PC-9 (cell line): ENCODE results near the gene ALOXE3. TPM values are rescaled to one million over a fixed set of nuclear protein-coding genes. Genes with fewer than 3 reads are reported as not detected.

Source experiments
- BruUV-seq: library from RNA; stranded (reverse); fragments of 400-500 nt; replicated peaks from 2 replicates; lab custom pipeline; 2021; lab: Mats Ljungman, UMichigan
- CTCF ChIA-PET: fragments of 300-600 bp; sonication (Branson Sonifier 250); formaldehyde crosslinking; loops from one replicate; lab custom pipeline; 2022; ENCODE audit warnings: antibody characterized with exemption; lab: Charles Lee
- POLR2A ChIA-PET: fragments of 300-600 bp; sonication (Branson Sonifier 250); formaldehyde crosslinking; loops from one replicate; lab custom pipeline; 2022; ENCODE audit warnings: antibody characterized with exemption; ENCODE audit not compliant: unreplicated experiment; lab: Charles Lee
- DNase-seq, 2 experiments: peaks; one replicate each; pipeline versions ENCODE4 v3.0.0 to v3.0.0-alpha.2; 2015 to 2022; ENCODE audit warnings: mixed read lengths in 1 of 2
- H2AFZ ChIP-seq: fragments of 200-600 bp; sonication (generic); 2 replicates; pipeline ENCODE4 v1.8.1; 2017; ENCODE audit warnings: antibody characterized with exemption
- H3F3A ChIP-seq: fragments of 200-600 bp; sonication (generic); 2 replicates; pipeline ENCODE4 v1.8.1; 2017; ENCODE audit warnings: antibody characterized with exemption, mild to moderate bottlenecking, low read depth; ENCODE audit not compliant: insufficient read depth
- H3K27ac ChIP-seq: fragments of 200-600 bp; sonication (generic); 2 replicates; pipeline ENCODE4 v1.6.1; 2016; ENCODE audit warnings: mixed run types
- H3K27me3 ChIP-seq: fragments of 200-600 bp; sonication (generic); 2 replicates; pipeline ENCODE4 v1.6.1; 2016; ENCODE audit warnings: low read depth, mixed run types; ENCODE audit not compliant: insufficient read depth
- H3K36me3 ChIP-seq: fragments of 200-600 bp; sonication (generic); 2 replicates; pipeline ENCODE4 v1.6.1; 2016; ENCODE audit warnings: low read depth, mixed run types
- H3K4me1 ChIP-seq: fragments of 200-600 bp; sonication (generic); replicated peaks from 2 replicates; pipeline ENCODE4 v1.6.1; 2016; ENCODE audit warnings: mixed run types; ENCODE audit not compliant: insufficient read depth
- H3K4me2 ChIP-seq: fragments of 200-600 bp; sonication (generic); 2 replicates; pipeline ENCODE4 v1.6.1; 2017; ENCODE audit warnings: mixed run types
- H3K4me3 ChIP-seq: fragments of 200-600 bp; sonication (generic); 2 replicates; pipeline ENCODE4 v1.6.1; 2016; ENCODE audit warnings: mixed run types
- H3K79me2 ChIP-seq: fragments of 200-600 bp; sonication (generic); 2 replicates; pipeline ENCODE4 v1.6.1; 2017; ENCODE audit warnings: low read depth, mixed run types
- H3K9me2 ChIP-seq: fragments of 200-600 bp; sonication (generic); 2 replicates; pipeline ENCODE4 v1.8.1; 2017; ENCODE audit warnings: mild to moderate bottlenecking; ENCODE audit not compliant: insufficient read depth
- H3K9me3 ChIP-seq: fragments of 200-600 bp; sonication (generic); 2 replicates; pipeline ENCODE4 v1.8.1; 2016; ENCODE audit warnings: low read depth; ENCODE audit not compliant: insufficient read depth
- H4K20me1 ChIP-seq: fragments of 200-600 bp; sonication (generic); 2 replicates; pipeline ENCODE4 v1.8.1; 2017; ENCODE audit not compliant: insufficient read depth
- CTCF ChIP-seq: fragments of 200-600 bp; sonication (generic); conservative IDR thresholded peaks from 2 replicates; pipeline ENCODE4 v1.6.1; 2017; ENCODE audit warnings: mixed run types, antibody characterized with exemption, mild to moderate bottlenecking, moderate library complexity
- EZH2 ChIP-seq: fragments of 200-600 bp; sonication (generic); IDR thresholded peaks from 2 replicates; pipeline ENCODE4 v1.8.0; 2017; ENCODE audit warnings: antibody characterized with exemption, low read depth
- intact Hi-C: fragments of 100-400 bp; cut with micrococcal nuclease; formaldehyde crosslinking; loops from one replicate; pipeline ENCODE4 v1.10.0; 2022; ENCODE audit not compliant: unreplicated experiment
- total RNA-seq: library from RNA; stranded (reverse); gene quantifications from 2 replicates; pipeline ENCODE4 v1.2.3, GENCODE V29; 2021

ALOXE3 gene
- total RNA-seq, 1 experiment from 2014 or later = 1.4 TPM

- no peak overlapping the region for H2AFZ ChIP-seq
- DNase-seq = no peak
- no peaks in the 10 kb centered on the region; the same call in 1 of the 2 replicates for H3K27me3 ChIP-seq
- ChIA-PET POLR2A (no interaction called here), CTCF (no interaction called here)
- H3K4me1 ChIP-seq = no peaks in the 10 kb centered on the region
- H3K36me3 ChIP-seq = no peaks in the 10 kb centered on the region
- no peaks in the 10 kb centered on the region for H3F3A ChIP-seq
- no peaks in the 10 kb centered on the region for H3K9me2 ChIP-seq
- H3K27ac ChIP-seq = no peak overlapping the region
- no peaks in the 10 kb centered on the region for H3K9me3 ChIP-seq
- BruUV-seq = no TSS peak
- H4K20me1 ChIP-seq = no peaks in the 10 kb centered on the region
- no peaks in the 10 kb centered on the region for H3K79me2 ChIP-seq
- intact Hi-C loops = no loop called here
- H3K4me2 ChIP-seq = no peak overlapping the region
- H3K4me3 ChIP-seq = no peak overlapping the region
- TF ChIP-seq CTCF = no peak
- TF ChIP-seq EZH2 = no peak
Measured at GRCh38 chr17:8096541-8096940, 21.8 kb downstream of the ALOXE3 start.

GRCh38 chr17:8095361-8095760, 23.0 kb downstream of the ALOXE3 start:
- BruUV-seq = no TSS peak
- no peaks in the 10 kb centered on the region for H3K9me2 ChIP-seq
- H3K27me3 ChIP-seq = no peaks in the 10 kb centered on the region; the same call in 1 of the 2 replicates
- H3K36me3 ChIP-seq = no peaks in the 10 kb centered on the region
- no peak overlapping the region for H3K4me2 ChIP-seq
- no peak for DNase-seq
- H3K4me1 ChIP-seq = no peaks in the 10 kb centered on the region
- intact Hi-C loops = no loop called here
- no peaks in the 10 kb centered on the region for H3K79me2 ChIP-seq
- POLR2A ChIA-PET = no interaction called here
- H3K4me3 ChIP-seq = no peak overlapping the region
- no peaks in the 10 kb centered on the region for H3K9me3 ChIP-seq
- no peak overlapping the region for H3K27ac ChIP-seq
- H2AFZ ChIP-seq = no peak overlapping the region
- CTCF ChIA-PET = no interaction called here
- H3F3A ChIP-seq = no peaks in the 10 kb centered on the region
- no peaks in the 10 kb centered on the region for H4K20me1 ChIP-seq
- TF ChIP-seq EZH2 = no peak
- TF ChIP-seq CTCF = no peak

GRCh38 chr17:8091033-8091687, 27.2 kb downstream of the ALOXE3 start:
- Histone ChIP-seq H3K79me2 (no peaks in the 10 kb centered on the region), H3K4me3 (no peak overlapping the region), H3K9me2 (no peaks in the 10 kb centered on the region), H3F3A (no peaks in the 10 kb centered on the region), H4K20me1 (no peaks in the 10 kb centered on the region), H3K9me3 (no peaks in the 10 kb centered on the region), H3K27me3 (no peaks in the 10 kb centered on the region; the same call in 1 of the 2 replicates), H3K4me2 (no peak overlapping the region), H2AFZ (no peak overlapping the region), H3K27ac (no peak overlapping the region), H3K36me3 (no peaks in the 10 kb centered on the region), H3K4me1 (no peaks in the 10 kb centered on the region)
- TF ChIP-seq EZH2 = no peak
- TF ChIP-seq CTCF = no peak
- DNase-seq = no peak
- intact Hi-C loops = no loop called here
- BruUV-seq = no TSS peak
- CTCF ChIA-PET = interaction anchor here (0.9 to 2.0 kb wide), 4 partner anchors 10 to 34 kb away, joined by 3 to 8 read pairs (median 4); no protein-coding TSS in a partner anchor
- POLR2A ChIA-PET = no interaction called here
